ENCODE data around the gene GRXCR1. TPM values are rescaled to one million over a fixed set of nuclear protein-coding genes. Genes with fewer than 3 reads are reported as not detected.

The GRXCR1 gene
- total RNA-seq, 1 donor from 2014 or later = not detected

- Histone ChIP-seq H2AFZ (ENCODE audit: low read depth, low read length) (no peak overlapping the region), H3K9ac (ENCODE audit: low read length) (no peak overlapping the region), H3K27ac (ENCODE audit: low read depth, low read length) (no peak overlapping the region), H3K36me3 (ENCODE audit: insufficient read depth, low read length) (no peaks in the 10 kb centered on the region), H3K4me3 (ENCODE audit: insufficient read depth, low read depth, low read length) (no peak overlapping the region), H4K20me1 (ENCODE audit: insufficient read depth, low read length) (no peaks in the 10 kb centered on the region), H3K4me2 (ENCODE audit: low read length) (no peak overlapping the region), H3K9me3 (ENCODE audit: insufficient read depth, low read depth, low read length) (no peaks in the 10 kb centered on the region), H3K79me2 (ENCODE audit: insufficient read depth, low read length) (no peaks in the 10 kb centered on the region), H3K27me3 (ENCODE audit: insufficient read depth, low read length) (no peaks in the 10 kb centered on the region), H3K4me1 (ENCODE audit: insufficient read depth, low read length) (no peaks in the 10 kb centered on the region)
- H3K27ac Mint-ChIP-seq (ENCODE audit: unreplicated experiment) = no peak overlapping the region
- H3K4me3 Mint-ChIP-seq (ENCODE audit: unreplicated experiment) = no peak overlapping the region
- H3K27me3 Mint-ChIP-seq (ENCODE audit: low read depth, unreplicated experiment) = peaks cover 4% of the 10 kb centered on the region
- DNase-seq (ENCODE audit: low read depth) (no peak), FAIRE-seq (no peak)
- TF ChIP-seq CTCF (IDR thresholded peaks at IDR 0.05; ENCODE audit: insufficient read depth, low read depth, low read length) = no peak
- H3K4me1 Mint-ChIP-seq (ENCODE audit: low read depth, unreplicated experiment) = no peaks in the 10 kb centered on the region
- H3K9me3 Mint-ChIP-seq (ENCODE audit: unreplicated experiment) = peaks cover 2% of the 10 kb centered on the region
- no peaks in the 10 kb centered on the region for H3K36me3 Mint-ChIP-seq (ENCODE audit: low read depth, unreplicated experiment)
These were observed 33.4 kb downstream of the GRXCR1 start for GRCh38 chr4:42925921-42926320.

- H3K36me3 Mint-ChIP-seq (ENCODE audit: low read depth, unreplicated experiment) = no peaks in the 10 kb centered on the region
- DNase-seq (ENCODE audit: low read depth) (no peak), FAIRE-seq (no peak)
- Histone ChIP-seq H3K27me3 (ENCODE audit: insufficient read depth, low read length) (no peaks in the 10 kb centered on the region), H3K4me1 (ENCODE audit: insufficient read depth, low read length) (no peaks in the 10 kb centered on the region), H3K4me3 (ENCODE audit: insufficient read depth, low read depth, low read length) (no peak overlapping the region), H3K9me3 (ENCODE audit: insufficient read depth, low read depth, low read length) (peaks cover 3% of the 10 kb centered on the region), H3K9ac (ENCODE audit: low read length) (no peak overlapping the region), H2AFZ (ENCODE audit: low read depth, low read length) (no peak overlapping the region), H3K27ac (ENCODE audit: low read depth, low read length) (no peak overlapping the region), H3K36me3 (ENCODE audit: insufficient read depth, low read length) (no peaks in the 10 kb centered on the region), H4K20me1 (ENCODE audit: insufficient read depth, low read length) (no peaks in the 10 kb centered on the region), H3K4me2 (ENCODE audit: low read length) (no peak overlapping the region), H3K79me2 (ENCODE audit: insufficient read depth, low read length) (no peaks in the 10 kb centered on the region)
- H3K4me3 Mint-ChIP-seq (ENCODE audit: unreplicated experiment) = no peak overlapping the region
- no peaks in the 10 kb centered on the region for H3K9me3 Mint-ChIP-seq (ENCODE audit: unreplicated experiment)
- TF ChIP-seq EZH2 (IDR thresholded peaks at IDR 0.05; ENCODE audit: insufficient read depth, low read length) = no peak
- no peak for TF ChIP-seq CTCF (IDR thresholded peaks at IDR 0.05; ENCODE audit: insufficient read depth, low read depth, low read length)
- no peaks in the 10 kb centered on the region for H3K4me1 Mint-ChIP-seq (ENCODE audit: low read depth, unreplicated experiment)
- H3K27ac Mint-ChIP-seq (ENCODE audit: unreplicated experiment) = no peak overlapping the region
- H3K27me3 Mint-ChIP-seq (ENCODE audit: low read depth, unreplicated experiment) = peaks cover 4% of the 10 kb centered on the region
These were observed 35.4 kb downstream of the GRXCR1 start for GRCh38 chr4:42927946-42928345.

GRCh38 chr4:42928582-42928981 is 36.1 kb downstream of the GRXCR1 start:
- H3K9me3 Mint-ChIP-seq (ENCODE audit: unreplicated experiment) = no peaks in the 10 kb centered on the region
- H3K4me1 Mint-ChIP-seq (ENCODE audit: low read depth, unreplicated experiment) = no peaks in the 10 kb centered on the region
- H3K9ac ChIP-seq (ENCODE audit: low read length) = no peak overlapping the region
- no peak overlapping the region for H3K4me2 ChIP-seq (ENCODE audit: low read length)
- H3K4me3 ChIP-seq (ENCODE audit: insufficient read depth, low read depth, low read length) = no peak overlapping the region
- no peak for TF ChIP-seq CTCF (IDR thresholded peaks at IDR 0.05; ENCODE audit: insufficient read depth, low read depth, low read length)
- no peak for TF ChIP-seq EZH2 (IDR thresholded peaks at IDR 0.05; ENCODE audit: insufficient read depth, low read length)
- H3K9me3 ChIP-seq (ENCODE audit: insufficient read depth, low read depth, low read length) = peaks cover 3% of the 10 kb centered on the region
- H2AFZ ChIP-seq (ENCODE audit: low read depth, low read length) = no peak overlapping the region
- H3K36me3 Mint-ChIP-seq (ENCODE audit: low read depth, unreplicated experiment) = no peaks in the 10 kb centered on the region
- no peak overlapping the region for H3K4me3 Mint-ChIP-seq (ENCODE audit: unreplicated experiment)
- H3K79me2 ChIP-seq (ENCODE audit: insufficient read depth, low read length) = no peaks in the 10 kb centered on the region
- peaks cover 4% of the 10 kb centered on the region for H3K27me3 Mint-ChIP-seq (ENCODE audit: low read depth, unreplicated experiment)
- DNase-seq (ENCODE audit: low read depth) = no peak
- no peaks in the 10 kb centered on the region for H3K36me3 ChIP-seq (ENCODE audit: insufficient read depth, low read length)
- no peak overlapping the region for H3K27ac Mint-ChIP-seq (ENCODE audit: unreplicated experiment)
- no peaks in the 10 kb centered on the region for H3K27me3 ChIP-seq (ENCODE audit: insufficient read depth, low read length)
- no peak for FAIRE-seq
- H3K27ac ChIP-seq (ENCODE audit: low read depth, low read length) = no peak overlapping the region
- no peaks in the 10 kb centered on the region for H4K20me1 ChIP-seq (ENCODE audit: insufficient read depth, low read length)
- H3K4me1 ChIP-seq (ENCODE audit: insufficient read depth, low read length) = no peaks in the 10 kb centered on the region
